ENCODE results near the gene UBAC1.

The UBAC1 gene

DNA sequence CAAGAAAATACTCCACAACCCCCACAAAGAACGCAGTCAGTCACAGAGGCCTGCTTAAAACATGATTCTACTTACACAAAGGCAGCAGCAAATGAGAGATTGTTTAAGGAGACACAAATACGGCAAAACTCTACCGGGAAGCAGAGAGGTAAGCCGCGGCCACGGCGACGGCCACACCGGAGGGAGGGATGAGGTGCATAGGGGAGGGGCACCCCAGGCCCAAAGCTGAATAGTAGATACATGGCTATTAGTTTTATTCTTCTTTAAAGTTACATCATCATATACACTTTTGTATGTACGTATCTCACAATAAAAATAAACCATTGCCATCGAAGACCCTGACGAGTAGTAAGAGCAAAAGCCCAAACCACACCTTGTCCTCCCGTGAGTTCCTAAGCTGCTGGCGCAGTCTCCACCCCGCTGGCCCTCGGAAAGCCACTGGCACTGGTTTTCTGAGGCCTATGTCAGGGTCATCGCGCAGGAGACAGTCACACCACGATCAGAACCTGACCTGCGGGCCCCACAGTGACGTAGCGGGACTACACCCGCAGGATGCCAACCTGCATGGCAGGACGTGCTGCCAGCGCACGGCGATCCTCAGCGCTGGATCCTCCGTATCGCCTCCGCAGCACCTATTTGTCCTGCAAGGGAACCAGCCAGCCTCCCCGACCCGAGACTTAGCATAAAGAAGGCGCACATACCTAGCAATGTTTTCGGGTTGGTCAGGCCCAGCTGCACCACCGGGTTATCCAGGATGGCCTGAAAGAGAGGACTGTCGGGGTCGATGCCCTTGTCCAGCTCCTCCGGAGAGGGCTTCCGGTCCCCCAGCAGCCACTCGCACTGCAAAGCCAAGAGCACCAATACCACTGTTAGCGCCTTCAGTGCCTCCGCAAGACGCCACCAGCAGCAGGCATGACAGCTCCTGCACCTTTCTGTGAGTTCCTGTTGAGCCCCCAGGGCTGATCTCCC lies 23.4 kb downstream of the UBAC1 start:
- DNase-seq, result no peak

- DNase-seq, result no peak
These were observed 28.1 kb downstream of the UBAC1 start for GRCh38 chr9:135933114-135933513.

DNA sequence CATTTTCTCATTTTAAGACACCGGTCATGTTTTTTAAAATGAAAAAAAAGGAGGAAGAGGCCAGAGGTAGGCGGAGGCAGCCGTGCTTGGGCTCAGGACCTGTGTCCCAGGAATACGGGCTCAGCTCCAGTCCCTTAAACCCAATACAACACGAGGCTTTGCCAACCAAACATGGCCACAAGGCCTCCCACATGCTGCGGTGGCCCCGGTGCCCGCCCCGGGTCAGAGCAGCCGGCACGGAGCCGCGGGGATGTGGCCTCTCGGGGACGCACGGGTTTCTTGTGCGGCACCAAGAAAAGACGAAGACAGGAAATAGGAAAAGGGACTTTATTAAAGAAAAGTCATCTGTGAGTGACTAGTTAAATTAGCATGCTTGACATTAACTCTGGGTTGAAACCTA lies 28.5 kb downstream of the UBAC1 start:
- DNase-seq, result no peak

- DNase-seq, result no peak
These were observed 29.8 kb downstream of the UBAC1 start for GRCh38 chr9:135931349-135931820.

DNA sequence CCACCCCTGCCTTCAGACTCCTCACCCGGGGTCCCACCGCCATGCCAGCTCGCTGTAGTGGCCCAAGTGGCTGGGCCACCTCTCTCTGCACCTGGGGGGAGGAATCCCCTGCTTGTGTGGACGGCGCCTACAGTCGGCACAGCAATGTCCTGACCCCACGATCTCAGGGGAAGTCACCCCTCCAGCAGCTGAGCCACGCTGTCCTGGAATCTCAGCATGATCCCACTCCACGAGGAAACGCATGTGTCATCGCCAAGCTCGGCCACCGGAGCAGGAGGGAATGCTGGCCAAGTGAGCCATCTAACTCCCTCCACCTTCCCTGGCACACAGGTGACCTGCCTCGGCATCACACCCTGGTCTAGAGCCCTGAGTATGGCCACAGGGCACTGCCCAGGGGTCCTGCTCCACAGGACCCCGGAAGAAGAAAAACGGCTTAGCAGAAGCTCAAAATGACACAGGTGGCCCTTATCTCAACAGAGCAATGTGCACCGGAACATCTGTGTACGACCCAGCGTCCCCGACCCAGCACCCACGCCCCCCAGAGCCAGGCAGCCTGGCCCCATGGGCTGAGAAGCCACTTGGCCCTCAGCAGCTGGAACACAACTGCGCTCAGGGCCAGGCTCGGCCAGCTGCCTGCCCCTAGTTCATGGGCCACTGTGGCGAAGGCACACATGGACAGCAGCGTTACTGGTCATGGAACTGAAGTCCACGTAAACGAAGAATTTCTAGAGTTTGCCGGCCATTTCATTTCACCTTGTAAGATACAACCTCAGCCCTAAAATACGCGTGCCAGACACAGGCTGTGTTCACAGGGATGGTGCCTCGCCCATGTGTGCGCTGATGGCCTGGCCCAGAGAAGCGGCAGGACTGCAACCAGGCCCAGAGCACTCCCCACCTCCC lies 30.5 kb downstream of the UBAC1 start:
- no peak for DNase-seq

DNA sequence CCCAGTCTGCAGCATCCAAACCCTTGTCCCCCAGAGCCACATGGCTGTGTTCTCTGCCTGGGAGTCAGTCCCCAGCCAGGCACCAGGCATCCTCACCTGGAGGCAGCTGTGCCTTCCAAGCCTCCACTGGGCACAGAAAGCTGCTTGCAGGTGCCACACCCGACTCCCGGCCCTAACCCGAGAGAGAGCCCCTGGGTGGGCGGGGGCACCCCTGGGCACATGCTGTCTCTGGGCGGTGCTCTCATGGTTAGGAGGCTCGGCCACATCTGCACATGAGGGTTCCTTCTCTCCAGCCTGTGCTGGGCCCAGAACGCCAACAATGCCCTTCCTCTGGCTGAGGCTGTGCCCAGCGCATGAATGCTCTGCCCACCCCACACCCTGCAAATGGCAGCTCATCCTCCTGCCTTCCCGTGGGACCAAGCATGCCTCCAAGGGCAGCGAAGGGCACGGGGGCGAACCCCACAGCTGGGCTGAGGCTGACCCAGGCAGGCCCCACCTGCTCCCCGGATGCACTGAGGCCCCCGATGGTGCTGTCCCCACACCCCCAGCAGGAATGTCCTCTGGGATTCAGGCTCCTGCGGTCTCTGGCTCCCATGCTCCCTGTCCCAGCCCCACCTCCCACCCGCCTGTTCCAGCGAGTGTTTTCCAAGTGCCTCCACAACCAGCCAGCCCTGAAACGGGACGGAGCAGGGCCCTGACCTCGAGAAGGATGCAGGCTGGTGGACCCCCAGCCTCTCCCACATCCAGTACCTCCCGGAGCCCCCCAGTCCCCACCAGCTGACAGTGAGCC lies 31.3 kb downstream of the UBAC1 start:
- DNase-seq, result no peak

- DNase-seq, result no peak
These were observed 32.2 kb downstream of the UBAC1 start for GRCh38 chr9:135928731-135929655.

- DNase-seq, result no peak
These were observed 33.0 kb downstream of the UBAC1 start for GRCh38 chr9:135928074-135928730.

GRCh38 chr9:135927195-135928013 lies 33.8 kb downstream of the UBAC1 start:
- DNase-seq, result no peak

- DNase-seq, result no peak
These were observed 34.6 kb downstream of the UBAC1 start for GRCh38 chr9:135926402-135927194.

GRCh38 chr9:135925496-135926133 lies 35.6 kb downstream of the UBAC1 start:
- no peak for DNase-seq

- no peak for DNase-seq
These were observed 36.4 kb downstream of the UBAC1 start for GRCh38 chr9:135924628-135925338.

DNA sequence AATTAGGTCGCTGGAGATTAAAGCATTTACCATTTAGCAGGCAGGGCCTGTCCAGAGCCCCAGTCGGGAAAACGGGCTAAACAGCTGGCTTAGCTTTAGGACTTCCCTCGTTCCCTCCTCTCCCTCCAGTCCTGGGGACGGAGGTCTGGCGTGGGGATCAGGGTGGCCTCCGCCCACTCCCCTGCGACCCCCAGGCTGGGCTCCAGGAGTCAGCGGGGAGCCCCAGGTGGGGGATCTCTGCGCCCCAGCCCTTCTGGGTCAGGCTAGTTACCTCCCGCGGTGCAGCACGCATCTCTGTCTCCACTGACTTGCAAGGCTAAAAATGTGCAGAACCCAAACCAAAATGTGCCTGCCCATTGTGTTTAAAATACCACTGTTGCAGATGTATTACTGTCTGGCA lies 37.7 kb downstream of the UBAC1 start:
- no peak for DNase-seq

GRCh38 chr9:135921749-135922310 lies 39.3 kb downstream of the UBAC1 start:
- DNase-seq, result no peak

GRCh38 chr9:135920973-135921585 lies 40.1 kb downstream of the UBAC1 start:
- DNase-seq, result no peak

GRCh38 chr9:135920256-135920930 lies 40.8 kb downstream of the UBAC1 start:
- no peak for DNase-seq

All from right hindlimb (tissue), 1 donor.